ENCODE results near the gene EFCAB6. TPM values are rescaled to one million over a fixed set of nuclear protein-coding genes. Genes with fewer than 3 reads are reported as not detected.

Gene EFCAB6
- total RNA-seq, 4 donors from 2014 or later = 2.0 to 8.4 (median 5.7) TPM

GRCh38 chr22:43583501-43583900 is 228.6 kb downstream of the EFCAB6 start:
- H3K4me3 ChIP-seq = no peak overlapping the region
- DNase-seq = no peak
- TF ChIP-seq POLR2A (IDR thresholded peaks at IDR 0.05) (no peak), CTCF (IDR thresholded peaks at IDR 0.05) (no peak)
- no peaks in the 10 kb centered on the region for H3K9me3 ChIP-seq
- no peaks in the 10 kb centered on the region for H3K36me3 ChIP-seq
- H3K4me1 ChIP-seq = no peaks in the 10 kb centered on the region
- no peak overlapping the region for H3K27ac ChIP-seq
- intact Hi-C loops (cut with DNase I; ENCODE audit: low total_unique reads) = no loop called here
- H3K27me3 ChIP-seq = no peaks in the 10 kb centered on the region

GRCh38 chr22:43582394-43582793 is 229.7 kb downstream of the EFCAB6 start:
- no peak for DNase-seq
- H3K9me3 ChIP-seq = no peaks in the 10 kb centered on the region
- no peaks in the 10 kb centered on the region for H3K27me3 ChIP-seq
- H3K36me3 ChIP-seq = no peaks in the 10 kb centered on the region
- no peak for TF ChIP-seq POLR2A (IDR thresholded peaks at IDR 0.05)
- TF ChIP-seq CTCF (IDR thresholded peaks at IDR 0.05) = no peak
- H3K4me1 ChIP-seq = no peaks in the 10 kb centered on the region
- intact Hi-C loops (cut with DNase I; ENCODE audit: low total_unique reads) = no loop called here
- H3K4me3 ChIP-seq = no peak overlapping the region
- H3K27ac ChIP-seq = no peak overlapping the region

GRCh38 chr22:43580271-43580750 is 231.8 kb downstream of the EFCAB6 start:
- intact Hi-C loops (cut with DNase I; ENCODE audit: low total_unique reads) = no loop called here
- DNase-seq = no peak

GRCh38 chr22:43574738-43575137 is 237.4 kb downstream of the EFCAB6 start:
- H3K27me3 ChIP-seq = no peaks in the 10 kb centered on the region
- intact Hi-C loops (cut with DNase I; ENCODE audit: low total_unique reads) = no loop called here
- no peak for TF ChIP-seq CTCF (IDR thresholded peaks at IDR 0.05)
- no peak for TF ChIP-seq POLR2A (IDR thresholded peaks at IDR 0.05)
- no peak overlapping the region for H3K27ac ChIP-seq
- no peaks in the 10 kb centered on the region for H3K9me3 ChIP-seq
- H3K4me3 ChIP-seq = no peak overlapping the region
- H3K36me3 ChIP-seq = no peaks in the 10 kb centered on the region
- no peak for DNase-seq
- H3K4me1 ChIP-seq = no peaks in the 10 kb centered on the region

More at GRCh38 chr22:43580271-43580750, 231.8 kb downstream of the EFCAB6 start:
- no peaks in the 10 kb centered on the region for H3K36me3 ChIP-seq
- TF ChIP-seq POLR2A (IDR thresholded peaks at IDR 0.05) (no peak), CTCF (IDR thresholded peaks at IDR 0.05) (no peak)
- no peaks in the 10 kb centered on the region for H3K27me3 ChIP-seq
- H3K4me1 ChIP-seq = no peaks in the 10 kb centered on the region
- no peak overlapping the region for H3K27ac ChIP-seq
- H3K9me3 ChIP-seq = no peaks in the 10 kb centered on the region
- H3K4me3 ChIP-seq = no peak overlapping the region

- H3K4me1 ChIP-seq = no peaks in the 10 kb centered on the region
- DNase-seq = no peak
- intact Hi-C loops (cut with DNase I; ENCODE audit: low total_unique reads) = no loop called here
Observed at GRCh38 chr22:43572710-43573109, 239.4 kb downstream of the EFCAB6 start.

More at GRCh38 chr22:43572710-43573109, 239.4 kb downstream of the EFCAB6 start:
- Histone ChIP-seq H3K9me3 (no peaks in the 10 kb centered on the region), H3K27ac (no peak overlapping the region), H3K4me3 (no peak overlapping the region), H3K36me3 (no peaks in the 10 kb centered on the region), H3K27me3 (no peaks in the 10 kb centered on the region)
- TF ChIP-seq CTCF (IDR thresholded peaks at IDR 0.05) = no peak
- TF ChIP-seq POLR2A (IDR thresholded peaks at IDR 0.05) = no peak
